Measurements from ENCODE around the gene CNPY2. TPM values are rescaled to one million over a fixed set of nuclear protein-coding genes. Genes with fewer than 3 reads are reported as not detected.
A peak's percentile ranks its signal among the peaks of the same experiment; 100 is the strongest.

The CNPY2 gene
- total and polyA plus RNA-seq, 2 of the 13 experiments (the other 11 are each of a cell fraction or from before 2014, with no cell fraction given): 285 to 356 TPM

DNA sequence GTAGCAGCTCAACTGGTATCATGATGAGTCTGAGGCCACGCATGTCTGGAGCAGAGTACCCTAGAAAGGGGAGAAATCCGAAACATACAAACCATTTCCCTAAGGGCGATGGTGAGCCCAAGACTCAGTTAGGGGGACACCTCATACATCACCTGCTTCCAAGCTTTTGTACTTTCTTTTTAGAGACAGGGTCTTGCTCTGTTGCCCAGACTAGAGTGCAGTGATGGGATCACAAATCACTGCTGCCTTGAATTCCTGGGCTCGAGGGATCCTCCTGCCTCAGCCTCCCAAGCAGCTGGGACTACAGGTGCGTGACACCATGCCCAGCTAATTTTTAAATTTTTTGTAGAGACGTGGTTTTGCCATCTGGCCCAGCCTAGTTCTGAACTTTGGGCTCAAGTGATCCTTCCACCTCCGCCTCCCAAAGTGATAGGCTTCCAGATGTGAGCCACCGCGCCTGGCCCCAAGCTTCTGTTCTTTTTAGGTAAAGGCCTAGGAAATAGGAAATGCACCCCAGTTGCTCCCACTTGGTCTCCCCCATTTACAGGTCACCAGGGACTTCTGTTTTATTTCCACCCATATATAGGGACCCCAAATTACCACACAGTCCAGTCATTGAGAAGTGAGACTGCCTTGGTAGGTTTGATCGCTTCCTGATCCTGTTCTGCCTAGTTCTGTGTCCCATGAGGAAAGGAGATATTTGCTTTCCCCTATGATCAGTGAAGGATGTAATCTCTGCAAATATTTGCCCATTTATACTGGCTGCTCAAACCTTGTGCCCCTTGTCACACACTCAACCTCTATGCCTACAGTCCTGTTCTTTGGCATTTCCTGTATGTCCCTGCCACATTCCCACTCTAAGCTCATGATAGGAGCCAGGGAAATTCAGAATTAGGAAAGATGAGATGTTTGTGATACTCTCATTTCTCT is 46.6 kb upstream of the CNPY2 start, which contains the start of gene APOF (continued):
- TF ChIP-seq, protein P1, sequence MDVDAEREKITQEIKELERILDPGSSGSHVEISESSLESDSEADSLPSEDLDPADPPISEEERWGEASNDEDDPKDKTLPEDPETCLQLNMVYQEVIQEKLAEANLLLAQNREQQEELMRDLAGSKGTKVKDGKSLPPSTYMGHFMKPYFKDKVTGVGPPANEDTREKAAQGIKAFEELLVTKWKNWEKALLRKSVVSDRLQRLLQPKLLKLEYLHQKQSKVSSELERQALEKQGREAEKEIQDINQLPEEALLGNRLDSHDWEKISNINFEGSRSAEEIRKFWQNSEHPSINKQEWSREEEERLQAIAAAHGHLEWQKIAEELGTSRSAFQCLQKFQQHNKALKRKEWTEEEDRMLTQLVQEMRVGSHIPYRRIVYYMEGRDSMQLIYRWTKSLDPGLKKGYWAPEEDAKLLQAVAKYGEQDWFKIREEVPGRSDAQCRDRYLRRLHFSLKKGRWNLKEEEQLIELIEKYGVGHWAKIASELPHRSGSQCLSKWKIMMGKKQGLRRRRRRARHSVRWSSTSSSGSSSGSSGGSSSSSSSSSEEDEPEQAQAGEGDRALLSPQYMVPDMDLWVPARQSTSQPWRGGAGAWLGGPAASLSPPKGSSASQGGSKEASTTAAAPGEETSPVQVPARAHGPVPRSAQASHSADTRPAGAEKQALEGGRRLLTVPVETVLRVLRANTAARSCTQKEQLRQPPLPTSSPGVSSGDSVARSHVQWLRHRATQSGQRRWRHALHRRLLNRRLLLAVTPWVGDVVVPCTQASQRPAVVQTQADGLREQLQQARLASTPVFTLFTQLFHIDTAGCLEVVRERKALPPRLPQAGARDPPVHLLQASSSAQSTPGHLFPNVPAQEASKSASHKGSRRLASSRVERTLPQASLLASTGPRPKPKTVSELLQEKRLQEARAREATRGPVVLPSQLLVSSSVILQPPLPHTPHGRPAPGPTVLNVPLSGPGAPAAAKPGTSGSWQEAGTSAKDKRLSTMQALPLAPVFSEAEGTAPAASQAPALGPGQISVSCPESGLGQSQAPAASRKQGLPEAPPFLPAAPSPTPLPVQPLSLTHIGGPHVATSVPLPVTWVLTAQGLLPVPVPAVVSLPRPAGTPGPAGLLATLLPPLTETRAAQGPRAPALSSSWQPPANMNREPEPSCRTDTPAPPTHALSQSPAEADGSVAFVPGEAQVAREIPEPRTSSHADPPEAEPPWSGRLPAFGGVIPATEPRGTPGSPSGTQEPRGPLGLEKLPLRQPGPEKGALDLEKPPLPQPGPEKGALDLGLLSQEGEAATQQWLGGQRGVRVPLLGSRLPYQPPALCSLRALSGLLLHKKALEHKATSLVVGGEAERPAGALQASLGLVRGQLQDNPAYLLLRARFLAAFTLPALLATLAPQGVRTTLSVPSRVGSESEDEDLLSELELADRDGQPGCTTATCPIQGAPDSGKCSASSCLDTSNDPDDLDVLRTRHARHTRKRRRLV (CRISPR knock-in tag; IDR thresholded peaks at IDR 0.05): no peak
- TF ChIP-seq, protein P2, sequence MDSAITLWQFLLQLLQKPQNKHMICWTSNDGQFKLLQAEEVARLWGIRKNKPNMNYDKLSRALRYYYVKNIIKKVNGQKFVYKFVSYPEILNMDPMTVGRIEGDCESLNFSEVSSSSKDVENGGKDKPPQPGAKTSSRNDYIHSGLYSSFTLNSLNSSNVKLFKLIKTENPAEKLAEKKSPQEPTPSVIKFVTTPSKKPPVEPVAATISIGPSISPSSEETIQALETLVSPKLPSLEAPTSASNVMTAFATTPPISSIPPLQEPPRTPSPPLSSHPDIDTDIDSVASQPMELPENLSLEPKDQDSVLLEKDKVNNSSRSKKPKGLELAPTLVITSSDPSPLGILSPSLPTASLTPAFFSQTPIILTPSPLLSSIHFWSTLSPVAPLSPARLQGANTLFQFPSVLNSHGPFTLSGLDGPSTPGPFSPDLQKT (CRISPR knock-in tag; IDR thresholded peaks at IDR 0.05; ENCODE audit: borderline replicate concordance): no peak
- TF ChIP-seq, protein P3, sequence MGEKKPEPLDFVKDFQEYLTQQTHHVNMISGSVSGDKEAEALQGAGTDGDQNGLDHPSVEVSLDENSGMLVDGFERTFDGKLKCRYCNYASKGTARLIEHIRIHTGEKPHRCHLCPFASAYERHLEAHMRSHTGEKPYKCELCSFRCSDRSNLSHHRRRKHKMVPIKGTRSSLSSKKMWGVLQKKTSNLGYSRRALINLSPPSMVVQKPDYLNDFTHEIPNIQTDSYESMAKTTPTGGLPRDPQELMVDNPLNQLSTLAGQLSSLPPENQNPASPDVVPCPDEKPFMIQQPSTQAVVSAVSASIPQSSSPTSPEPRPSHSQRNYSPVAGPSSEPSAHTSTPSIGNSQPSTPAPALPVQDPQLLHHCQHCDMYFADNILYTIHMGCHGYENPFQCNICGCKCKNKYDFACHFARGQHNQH (CRISPR knock-in tag; IDR thresholded peaks at IDR 0.05): peak; percentile 56; the same call in 1 of the 2 replicates
- TF ChIP-seq, protein P4, sequence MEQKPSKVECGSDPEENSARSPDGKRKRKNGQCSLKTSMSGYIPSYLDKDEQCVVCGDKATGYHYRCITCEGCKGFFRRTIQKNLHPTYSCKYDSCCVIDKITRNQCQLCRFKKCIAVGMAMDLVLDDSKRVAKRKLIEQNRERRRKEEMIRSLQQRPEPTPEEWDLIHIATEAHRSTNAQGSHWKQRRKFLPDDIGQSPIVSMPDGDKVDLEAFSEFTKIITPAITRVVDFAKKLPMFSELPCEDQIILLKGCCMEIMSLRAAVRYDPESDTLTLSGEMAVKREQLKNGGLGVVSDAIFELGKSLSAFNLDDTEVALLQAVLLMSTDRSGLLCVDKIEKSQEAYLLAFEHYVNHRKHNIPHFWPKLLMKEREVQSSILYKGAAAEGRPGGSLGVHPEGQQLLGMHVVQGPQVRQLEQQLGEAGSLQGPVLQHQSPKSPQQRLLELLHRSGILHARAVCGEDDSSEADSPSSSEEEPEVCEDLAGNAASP (CRISPR knock-in tag; IDR thresholded peaks at IDR 0.05; ENCODE audit: borderline replicate concordance): peak; percentile 50; the same call in 1 of the 2 replicates
- TF ChIP-seq ERF (CRISPR knock-in tag; IDR thresholded peaks at IDR 0.05) (peak; percentile 49), NFE2L1 (CRISPR knock-in tag; IDR thresholded peaks at IDR 0.05; ENCODE audit: borderline replicate concordance) (0 out of 2 replicates have a peak, but pooled peaks have one; percentile 39), HDAC1 (CRISPR knock-in tag; IDR thresholded peaks at IDR 0.05) (peak; percentile 30; the same call in 1 of the 2 replicates), PRPF4 (IDR thresholded peaks at IDR 0.05; ENCODE audit: low read depth, low read length, poor library complexity, severe bottlenecking) (no peak), JARID2 (CRISPR knock-in tag; IDR thresholded peaks at IDR 0.05; ENCODE audit: insufficient replicate concordance) (no peak), ARNT2 (CRISPR knock-in tag; IDR thresholded peaks at IDR 0.05; ENCODE audit: low read depth) (no peak), ZNF12 (CRISPR knock-in tag; IDR thresholded peaks at IDR 0.05) (no peak), CREB1 (IDR thresholded peaks at IDR 0.05) (no peak), CREB1 (CRISPR knock-in tag; IDR thresholded peaks at IDR 0.05) (no peak), MIER2 (CRISPR knock-in tag; IDR thresholded peaks at IDR 0.05) (no peak), TOE1 (CRISPR knock-in tag; IDR thresholded peaks at IDR 0.05) (no peak), ZNF124 (CRISPR knock-in tag; IDR thresholded peaks at IDR 0.05) (peak; percentile 56; the same call in 1 of the 2 replicates), SMC3 (IDR thresholded peaks at IDR 0.05; ENCODE audit: low read length) (no peak)

Data from HepG2 (cell line).